Chondrocyte (in vitro differentiated cells): Measurements from ENCODE around the gene RNF138. TPM values are rescaled to one million over a fixed set of nuclear protein-coding genes. Genes with fewer than 3 reads are reported as not detected.

Experiments
- DNase-seq: peaks from one replicate; pipeline ENCODE4 v3.0.0; 2021; ENCODE audit warnings: mixed read lengths, low spot score
- H3K27ac Mint-ChIP-seq: one replicate; pipeline ENCODE4 v1.8.0; 2021; ENCODE audit warnings: mild to moderate bottlenecking, moderate library complexity, mixed read lengths; ENCODE audit not compliant: unreplicated experiment
- H3K27me3 Mint-ChIP-seq: 2 replicates; pipeline ENCODE4 v1.8.0; 2021; ENCODE audit warnings: low read depth, mixed read lengths
- H3K36me3 Mint-ChIP-seq: 2 replicates; pipeline ENCODE4 v1.8.0; 2021; ENCODE audit warnings: low read depth, mixed read lengths
- H3K4me1 Mint-ChIP-seq: 2 replicates; pipeline ENCODE4 v1.8.0; 2021; ENCODE audit warnings: low read depth, mild to moderate bottlenecking, mixed read lengths
- H3K4me3 Mint-ChIP-seq: one replicate; pipeline ENCODE4 v1.8.0; 2021; ENCODE audit warnings: mild to moderate bottlenecking, moderate library complexity, mixed read lengths; ENCODE audit not compliant: unreplicated experiment
- H3K9me3 Mint-ChIP-seq: 2 replicates; pipeline ENCODE4 v1.8.0; 2021; ENCODE audit warnings: low read depth, mixed read lengths
- CTCF ChIP-seq: fragments of 200-600 bp; sonication (generic); IDR thresholded peaks from 2 replicates; pipeline ENCODE4 v1.5.0; 2021; ENCODE audit warnings: antibody characterized with exemption, mild to moderate bottlenecking, moderate library complexity
- total RNA-seq: library from RNA; stranded (reverse); gene quantifications from 3 replicates; pipeline ENCODE4 v1.2.1, GENCODE V29; 2021

RNF138 gene
- total RNA-seq, 1 donor from 2014 or later = 13.5 TPM

- no peak overlapping the region for H3K4me3 Mint-ChIP-seq
- no peak overlapping the region for H3K27ac Mint-ChIP-seq
- no peak for TF ChIP-seq CTCF
- no peaks in the 10 kb centered on the region for H3K27me3 Mint-ChIP-seq
- peaks cover 2% of the 10 kb centered on the region for H3K36me3 Mint-ChIP-seq
- peaks cover 30% of the 10 kb centered on the region for H3K4me1 Mint-ChIP-seq
- no peak for DNase-seq
- H3K9me3 Mint-ChIP-seq = no peaks in the 10 kb centered on the region
These were observed 4.2 kb downstream of the RNF138 start for GRCh38 chr18:32095900-32096229.

- H3K4me3 Mint-ChIP-seq = no peak overlapping the region
- no peak for DNase-seq
- H3K27ac Mint-ChIP-seq = no peak overlapping the region
- H3K27me3 Mint-ChIP-seq = no peaks in the 10 kb centered on the region
- H3K36me3 Mint-ChIP-seq = peaks cover 2% of the 10 kb centered on the region
- TF ChIP-seq CTCF = no peak
- H3K4me1 Mint-ChIP-seq = peaks cover 26% of the 10 kb centered on the region
- no peaks in the 10 kb centered on the region for H3K9me3 Mint-ChIP-seq
These were observed 5.3 kb downstream of the RNF138 start for GRCh38 chr18:32096946-32097345.

GRCh38 chr18:32104516-32104915 is 12.8 kb downstream of the RNF138 start:
- H3K36me3 Mint-ChIP-seq = no peaks in the 10 kb centered on the region
- no peak overlapping the region for H3K27ac Mint-ChIP-seq
- no peak for TF ChIP-seq CTCF

GRCh38 chr18:32110005-32110404 is 18.3 kb downstream of the RNF138 start:
- H3K4me1 Mint-ChIP-seq = peaks cover 14% of the 10 kb centered on the region
- DNase-seq = no peak
- H3K4me3 Mint-ChIP-seq = no peak overlapping the region
- no peak overlapping the region for H3K27ac Mint-ChIP-seq
- TF ChIP-seq CTCF = no peak
- peaks cover 4% of the 10 kb centered on the region for H3K36me3 Mint-ChIP-seq
- no peaks in the 10 kb centered on the region for H3K27me3 Mint-ChIP-seq
- H3K9me3 Mint-ChIP-seq = no peaks in the 10 kb centered on the region

More at GRCh38 chr18:32104516-32104915, 12.8 kb downstream of the RNF138 start:
- H3K9me3 Mint-ChIP-seq = no peaks in the 10 kb centered on the region
- no peaks in the 10 kb centered on the region for H3K27me3 Mint-ChIP-seq
- no peak for DNase-seq
- H3K4me1 Mint-ChIP-seq = no peaks in the 10 kb centered on the region
- no peak overlapping the region for H3K4me3 Mint-ChIP-seq

GRCh38 chr18:32111706-32112105 is 20.0 kb downstream of the RNF138 start:
- H3K4me3 Mint-ChIP-seq = no peak overlapping the region
- peaks cover 18% of the 10 kb centered on the region for H3K4me1 Mint-ChIP-seq
- no peak for DNase-seq
- H3K36me3 Mint-ChIP-seq = peaks cover 11% of the 10 kb centered on the region
- TF ChIP-seq CTCF = no peak
- H3K27me3 Mint-ChIP-seq = no peaks in the 10 kb centered on the region
- H3K9me3 Mint-ChIP-seq = no peaks in the 10 kb centered on the region
- no peak overlapping the region for H3K27ac Mint-ChIP-seq
